Prostate gland (tissue), 2 donors: ENCODE results near the gene RXRB. TPM values are rescaled to one million over a fixed set of nuclear protein-coding genes. Genes with fewer than 3 reads are reported as not detected.

ENCODE experiments used
- DNase-seq: peaks from one replicate; pipeline ENCODE4 v3.0.0-alpha.2; 2019; ENCODE audit warnings: low spot score
- H3K27ac ChIP-seq, 2 donors: fragments of 200-600 bp; sonication (generic); 2 replicates each; pipeline ENCODE4 v1.5.1; 2017 to 2019
- H3K27me3 ChIP-seq: fragments of 200-600 bp; sonication (generic); replicated peaks from 2 replicates; pipeline ENCODE4 v1.5.1; 2019; ENCODE audit not compliant: insufficient read depth
- H3K36me3 ChIP-seq, 2 donors: fragments of 200-600 bp; sonication (generic); 1 replicate in 1 of 2; 2 replicates in 1 of 2; pipeline versions ENCODE4 v1.5.1 to v1.8.1; 2017 to 2019
- H3K4me1 ChIP-seq: fragments of 200-600 bp; sonication (generic); replicated peaks from 2 replicates; pipeline ENCODE4 v1.5.1; 2019
- H3K4me3 ChIP-seq, 2 donors: fragments of 200-600 bp; sonication (generic); 2 replicates each; pipeline ENCODE4 v1.5.1; 2017 to 2019
- H3K9me3 ChIP-seq: fragments of 200-600 bp; sonication (generic); 2 replicates; pipeline ENCODE4 v1.5.1; 2017
- POLR2A ChIP-seq: fragments of 450-650 bp; IDR thresholded peaks from one replicate; pipeline ENCODE4 v1.6.1; 2016; ENCODE audit warnings: antibody characterized with exemption, mild to moderate bottlenecking
- POLR2AphosphoS5 ChIP-seq: sonication (generic); formaldehyde crosslinking; IDR thresholded peaks from one replicate; pipeline ENCODE4 v1.6.1; 2017; ENCODE audit warnings: antibody characterized with exemption
- WGBS: methylation state at CpG from one replicate; pipeline ENCODE4 v1.1.5; 2018; 5-methylcytosine and 5-hydroxymethylcytosine counted together
- intact Hi-C: fragments of 100-400 bp; cut with DNase I; formaldehyde crosslinking; loops from one replicate; pipeline ENCODE4 v1.14.2; 2022
- total RNA-seq, 2 donors: library from RNA; depleted of rRNA; stranded (reverse); fragments of >200 nt; gene quantifications; one replicate each; pipeline ENCODE4 v1.1.0, GENCODE V29; 2016
- TF ChIP-seq, protein P1 (sequence below), 4 experiments: fragments of 200-600 bp in 2 of 4; fragments of 450-650 bp in 2 of 4; sonication (generic) in 2 of 4; IDR thresholded peaks; 1 replicate in 3 of 4; 2 replicates in 1 of 4; pipeline ENCODE4 v1.5.1; 2016 to 2019; ENCODE audit warnings: antibody characterized with exemption in 4 of 4, mild to moderate bottlenecking in 2 of 4, moderate library complexity in 2 of 4

RXRB gene
- total RNA-seq, 2 donors from 2014 or later: 30.6 to 40.5 TPM

DNA sequence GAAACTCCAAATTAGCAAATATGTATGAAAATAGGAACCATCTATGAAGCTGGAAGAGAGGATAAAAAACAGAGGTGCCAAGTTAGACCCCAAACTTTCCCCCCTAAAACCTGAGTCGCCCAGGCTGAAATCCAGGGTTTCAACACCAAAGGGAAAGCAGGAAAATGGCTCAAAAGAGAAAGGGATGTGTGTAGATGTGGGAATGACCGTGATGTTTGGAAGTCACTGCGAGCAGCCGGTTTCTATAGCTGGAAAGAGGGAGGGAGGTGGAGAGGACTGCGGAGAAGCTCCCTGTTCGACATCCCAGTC lies 12.3 kb upstream of the RXRB start:
- Histone ChIP-seq H3K4me1 (no peaks in the 10 kb centered on the region), H3K36me3 (no peaks in the 10 kb centered on the region), H3K27me3 (no peaks in the 10 kb centered on the region), H3K4me3 (peak overlapping the region; percentile 32), H3K27ac (no peak overlapping the region), H3K9me3 (no peaks in the 10 kb centered on the region)
- WGBS: 4% methylated on average over 6 of the region's 6 CpGs
- intact Hi-C loops: no loop called here
- TF ChIP-seq POLR2AphosphoS5: no peak
- TF ChIP-seq, protein P1, sequence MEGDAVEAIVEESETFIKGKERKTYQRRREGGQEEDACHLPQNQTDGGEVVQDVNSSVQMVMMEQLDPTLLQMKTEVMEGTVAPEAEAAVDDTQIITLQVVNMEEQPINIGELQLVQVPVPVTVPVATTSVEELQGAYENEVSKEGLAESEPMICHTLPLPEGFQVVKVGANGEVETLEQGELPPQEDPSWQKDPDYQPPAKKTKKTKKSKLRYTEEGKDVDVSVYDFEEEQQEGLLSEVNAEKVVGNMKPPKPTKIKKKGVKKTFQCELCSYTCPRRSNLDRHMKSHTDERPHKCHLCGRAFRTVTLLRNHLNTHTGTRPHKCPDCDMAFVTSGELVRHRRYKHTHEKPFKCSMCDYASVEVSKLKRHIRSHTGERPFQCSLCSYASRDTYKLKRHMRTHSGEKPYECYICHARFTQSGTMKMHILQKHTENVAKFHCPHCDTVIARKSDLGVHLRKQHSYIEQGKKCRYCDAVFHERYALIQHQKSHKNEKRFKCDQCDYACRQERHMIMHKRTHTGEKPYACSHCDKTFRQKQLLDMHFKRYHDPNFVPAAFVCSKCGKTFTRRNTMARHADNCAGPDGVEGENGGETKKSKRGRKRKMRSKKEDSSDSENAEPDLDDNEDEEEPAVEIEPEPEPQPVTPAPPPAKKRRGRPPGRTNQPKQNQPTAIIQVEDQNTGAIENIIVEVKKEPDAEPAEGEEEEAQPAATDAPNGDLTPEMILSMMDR (IDR thresholded peaks at IDR 0.05): no peak
- TF ChIP-seq POLR2A: no peak
- no peak for DNase-seq

DNA sequence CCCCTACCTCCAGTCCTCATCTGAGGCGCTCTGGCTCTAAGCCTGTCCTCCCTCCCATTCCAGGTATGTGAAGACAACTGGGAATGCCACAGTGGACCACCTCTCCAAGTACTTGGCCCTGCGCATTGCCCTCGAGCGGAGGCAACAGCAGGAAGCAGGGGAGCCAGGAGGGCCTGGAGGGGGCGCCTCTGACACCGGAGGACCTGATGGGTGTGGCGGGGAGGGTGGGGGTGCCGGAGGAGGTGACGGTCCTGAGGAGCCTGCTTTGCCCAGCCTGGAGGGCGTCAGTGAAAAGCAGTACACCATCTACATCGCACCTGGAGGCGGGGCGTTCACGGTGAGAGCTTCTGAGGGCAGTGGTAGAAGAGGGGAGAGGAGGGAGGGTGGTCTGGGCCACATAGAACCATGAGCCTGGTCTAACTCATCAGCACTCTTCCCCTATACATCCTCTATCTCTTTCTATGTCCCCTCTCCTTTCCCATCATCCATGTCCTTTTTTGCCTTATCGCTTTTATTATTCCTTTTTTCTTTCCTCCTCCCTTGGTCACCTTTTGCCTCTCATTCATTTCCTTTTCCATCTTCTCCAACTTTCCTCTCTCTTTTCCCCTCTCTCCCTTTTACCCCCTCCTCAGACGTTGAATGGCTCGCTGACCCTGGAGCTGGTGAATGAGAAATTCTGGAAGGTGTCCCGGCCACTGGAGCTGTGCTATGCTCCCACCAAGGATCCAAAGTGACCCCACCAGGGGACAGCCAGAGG lies 11.4 kb upstream of the RXRB start:
- H3K27me3 ChIP-seq: no peaks in the 10 kb centered on the region
- no peaks in the 10 kb centered on the region for H3K9me3 ChIP-seq
- H3K4me3 ChIP-seq: no peak overlapping the region
- no peaks in the 10 kb centered on the region for H3K4me1 ChIP-seq
- TF ChIP-seq, protein P1 (IDR thresholded peaks at IDR 0.05): no peak
- TF ChIP-seq POLR2AphosphoS5: no peak
- TF ChIP-seq POLR2A: no peak
- intact Hi-C loops: no loop called here
- WGBS: 76% methylated on average over 18 of the region's 18 CpGs
- no peak overlapping the region for H3K27ac ChIP-seq
- no peaks in the 10 kb centered on the region for H3K36me3 ChIP-seq
- DNase-seq: no peak

DNA sequence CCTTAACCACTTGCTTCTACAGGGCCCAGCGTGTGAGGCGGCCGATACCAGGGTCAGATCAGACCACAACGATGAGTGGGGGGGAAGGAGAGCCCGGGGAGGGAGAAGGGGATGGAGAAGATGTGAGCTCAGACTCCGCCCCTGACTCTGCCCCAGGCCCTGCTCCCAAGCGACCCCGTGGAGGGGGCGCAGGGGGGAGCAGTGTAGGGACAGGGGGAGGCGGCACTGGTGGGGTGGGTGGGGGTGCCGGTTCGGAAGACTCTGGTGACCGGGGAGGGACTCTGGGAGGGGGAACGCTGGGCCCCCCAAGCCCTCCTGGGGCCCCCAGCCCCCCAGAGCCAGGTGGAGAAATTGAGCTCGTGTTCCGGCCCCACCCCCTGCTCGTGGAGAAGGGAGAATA lies 10.7 kb upstream of the RXRB start:
- DNase-seq: no peak
- no peaks in the 10 kb centered on the region for H3K36me3 ChIP-seq
- H3K9me3 ChIP-seq: no peaks in the 10 kb centered on the region
- 72% methylated on average over 17 of the region's 17 CpGs for WGBS
- H3K27me3 ChIP-seq: no peaks in the 10 kb centered on the region
- no peaks in the 10 kb centered on the region for H3K4me1 ChIP-seq
- intact Hi-C loops: no loop called here
- H3K4me3 ChIP-seq: no peak overlapping the region
- TF ChIP-seq POLR2A (no peak), POLR2AphosphoS5 (no peak)
- TF ChIP-seq, protein P1 (IDR thresholded peaks at IDR 0.05): no peak
- H3K27ac ChIP-seq: no peak overlapping the region

DNA sequence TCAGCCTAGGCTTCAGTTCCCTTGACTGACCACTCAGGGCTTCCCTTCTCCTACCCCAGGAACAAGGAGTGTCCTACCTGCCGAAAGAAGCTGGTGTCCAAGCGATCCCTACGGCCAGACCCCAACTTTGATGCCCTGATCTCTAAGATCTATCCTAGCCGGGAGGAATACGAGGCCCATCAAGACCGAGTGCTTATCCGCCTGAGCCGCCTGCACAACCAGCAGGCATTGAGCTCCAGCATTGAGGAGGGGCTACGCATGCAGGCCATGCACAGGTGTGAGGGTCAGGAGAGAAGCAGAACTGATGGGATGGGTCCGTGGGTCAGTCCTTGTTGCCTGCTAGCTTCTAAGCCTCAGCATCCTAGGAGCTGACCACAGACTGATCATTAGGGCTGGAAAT lies 9.4 kb upstream of the RXRB start:
- Histone ChIP-seq H3K4me3 (no peak overlapping the region), H3K9me3 (no peaks in the 10 kb centered on the region), H3K27me3 (no peaks in the 10 kb centered on the region), H3K36me3 (no peaks in the 10 kb centered on the region), H3K4me1 (no peaks in the 10 kb centered on the region), H3K27ac (no peak overlapping the region)
- WGBS: 91% methylated on average over 10 of the region's 10 CpGs
- no peak for DNase-seq
- TF ChIP-seq POLR2AphosphoS5: no peak
- no peak for TF ChIP-seq POLR2A
- TF ChIP-seq, protein P1 (IDR thresholded peaks at IDR 0.05): no peak
- intact Hi-C loops: no loop called here
